ENCODE measurements around the gene UBXN7.
"Not testable (repeated sequence)": the region's sequence is repeated elsewhere in the genome, so short reads cannot be mapped to it uniquely, and the experiment has no call there.

The UBXN7 gene

GRCh38 chr3:196432137-196432879 is at the start of gene UBXN7:
Gene UBXN7, minus strand, starts transcription at chr3:196432427. Its CDS starts 28 bp downstream, at chr3:196432399.
- peak; percentile 93 for DNase-seq

- no peak for DNase-seq
Observed at GRCh38 chr3:196477678-196478077, 45.5 kb upstream of the UBXN7 start.

DNA sequence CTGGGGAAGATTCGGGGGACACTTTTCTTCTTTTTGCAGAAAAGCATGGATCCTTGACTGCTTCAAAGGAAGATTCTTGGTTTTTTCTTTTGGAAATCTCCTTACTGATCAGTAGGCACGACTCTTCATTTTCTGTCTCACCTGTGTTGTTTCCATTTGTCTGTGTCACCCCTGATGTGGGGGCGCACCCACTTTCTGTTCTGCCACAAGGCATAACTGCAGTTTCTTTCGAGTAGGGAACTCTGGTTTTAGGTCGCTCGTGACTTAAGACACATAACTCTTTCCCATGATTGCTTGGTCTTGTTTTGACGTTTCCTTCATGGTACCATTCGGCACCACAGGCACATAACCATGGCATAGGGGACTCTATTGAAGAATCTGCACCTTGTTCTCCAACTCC is 40.1 kb upstream of the UBXN7 start:
- no peak for DNase-seq

- DNase-seq: peak; percentile 55
Observed at GRCh38 chr3:196471551-196471950, 39.3 kb upstream of the UBXN7 start.

- DNase-seq: not testable (repeated sequence)
Observed at GRCh38 chr3:196470182-196470581, 38.0 kb upstream of the UBXN7 start.

DNA sequence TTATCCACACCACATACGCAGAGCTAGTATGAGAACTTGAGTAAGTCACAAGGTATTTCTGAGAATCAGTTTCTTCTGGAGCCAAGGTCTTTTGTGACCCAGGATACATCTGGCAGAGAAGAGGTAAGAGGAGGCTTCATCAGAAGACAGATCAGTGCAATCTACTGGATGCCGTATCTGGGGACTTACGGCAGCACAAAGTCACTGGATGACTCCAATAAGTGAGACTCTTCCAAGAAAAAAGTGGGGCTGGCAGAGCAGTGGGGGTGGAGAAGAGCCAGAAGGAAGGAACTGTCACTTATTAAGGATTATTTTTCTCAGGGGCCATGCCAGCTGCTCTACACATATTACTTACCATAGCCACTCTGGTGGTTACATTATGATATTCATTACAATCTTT is 31.6 kb upstream of the UBXN7 start:
- DNase-seq: no peak

- no peak for DNase-seq
Observed at GRCh38 chr3:196463478-196463756, 31.2 kb upstream of the UBXN7 start.

DNA sequence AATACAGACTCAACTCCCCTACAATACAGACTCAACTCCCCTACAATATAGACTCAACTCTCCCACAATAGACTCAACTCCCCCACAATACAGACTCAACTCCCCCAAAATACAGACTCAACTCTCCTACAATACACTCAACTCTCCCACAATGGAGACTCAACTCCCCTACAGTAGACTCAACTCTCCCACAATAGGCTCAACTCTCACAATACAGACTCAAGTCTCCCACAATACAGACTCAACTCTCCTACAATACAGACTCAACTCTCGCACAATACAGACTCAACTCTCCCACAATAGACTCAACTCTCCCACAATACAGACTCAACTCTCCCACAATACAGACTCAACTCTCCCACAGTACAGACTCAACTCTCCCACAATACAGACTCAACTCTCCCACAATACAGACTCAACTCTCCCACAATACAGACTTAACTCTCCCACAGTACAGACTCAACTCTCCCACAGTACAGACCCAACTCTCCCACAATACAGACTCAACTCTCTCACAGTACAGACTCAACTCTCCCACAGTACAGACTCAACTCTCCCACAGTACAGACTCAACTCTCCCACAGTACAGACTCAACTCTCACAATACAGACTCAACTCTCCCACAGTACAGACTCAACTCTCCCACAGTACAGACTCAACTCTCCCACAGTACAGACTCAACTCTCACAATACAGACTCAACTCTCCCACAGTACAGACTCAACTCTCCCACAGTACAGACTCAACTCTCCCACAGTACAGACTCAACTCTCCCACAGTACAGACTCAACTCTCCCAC is 30.7 kb upstream of the UBXN7 start:
- not testable (repeated sequence) for DNase-seq

GRCh38 chr3:196458063-196458462 is 25.8 kb upstream of the UBXN7 start:
- no peak for DNase-seq

DNA sequence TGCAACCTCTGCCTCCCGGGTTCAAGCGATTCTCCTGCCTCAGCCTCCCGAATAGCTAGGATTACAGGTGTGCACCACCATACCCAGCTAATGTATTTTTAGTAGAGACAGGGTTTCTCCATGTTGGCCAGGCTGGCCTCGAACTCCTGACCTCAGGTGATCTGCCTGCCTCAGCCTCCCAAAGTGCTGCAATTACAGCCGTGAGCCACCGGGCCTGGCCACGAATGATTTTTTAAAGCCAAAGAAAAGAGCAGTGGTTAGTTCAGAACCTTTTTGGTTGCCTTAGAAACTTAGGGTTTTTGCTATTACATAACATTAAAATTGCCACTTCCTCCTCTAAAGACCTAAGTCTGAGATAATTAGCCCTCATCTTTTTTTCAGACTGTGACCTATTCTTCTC is 25.2 kb upstream of the UBXN7 start:
- not testable (repeated sequence) for DNase-seq

GRCh38 chr3:196454935-196455334 is 22.7 kb upstream of the UBXN7 start:
- DNase-seq: peak; percentile 21

- DNase-seq: not testable (repeated sequence)
Observed at GRCh38 chr3:196445391-196445790, 13.2 kb upstream of the UBXN7 start.

GRCh38 chr3:196444500-196444894 is 12.3 kb upstream of the UBXN7 start:
- DNase-seq: no peak

DNA sequence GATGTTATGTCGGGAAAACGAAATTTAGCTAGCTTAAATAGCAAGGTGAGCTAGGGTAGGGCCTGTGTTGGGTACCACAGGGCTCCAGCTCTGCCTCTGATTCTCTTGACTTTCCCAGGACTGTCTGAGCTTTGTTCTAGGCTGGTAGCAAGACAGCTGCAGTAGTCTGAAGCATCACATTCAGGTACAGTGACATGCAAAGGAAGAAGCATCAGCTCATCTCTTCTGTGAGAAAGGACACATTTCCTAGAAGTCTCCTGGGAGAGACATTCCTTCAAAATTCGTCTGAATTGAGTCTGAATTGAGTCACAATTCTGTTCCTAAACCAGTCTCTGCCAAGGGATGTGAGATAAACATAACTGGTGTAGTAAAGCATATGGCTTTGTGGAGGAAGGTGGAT is 8.5 kb upstream of the UBXN7 start:
- DNase-seq: peak; percentile 49

DNA sequence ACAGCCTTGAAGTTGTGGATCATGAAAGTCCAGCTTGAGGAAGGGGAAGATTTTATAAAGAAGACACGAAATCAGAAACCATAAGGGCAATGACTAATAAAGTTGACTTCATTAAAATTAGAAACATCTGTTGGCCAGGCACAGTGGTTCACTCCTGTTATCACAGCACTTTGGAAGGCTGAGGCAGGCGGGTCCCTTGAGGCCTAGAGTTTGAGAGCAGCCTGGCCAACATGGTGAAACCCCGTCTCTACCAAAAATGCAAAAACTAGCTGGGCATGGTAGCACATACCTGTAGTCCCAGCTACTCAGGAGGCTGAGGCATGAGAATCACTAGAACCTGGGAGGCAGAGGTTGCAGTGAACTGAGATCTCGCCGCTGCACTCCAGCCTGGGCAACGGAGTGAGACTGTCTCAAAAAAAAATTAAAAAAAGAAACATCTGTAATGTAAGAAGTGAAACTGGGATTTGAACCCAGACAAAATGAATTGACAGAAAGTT is 7.9 kb upstream of the UBXN7 start:
- DNase-seq: peak; percentile 88

GRCh38 chr3:196431181-196432136 is 768 bp downstream of the UBXN7 start:
- peak; percentile 61 for DNase-seq

DNA sequence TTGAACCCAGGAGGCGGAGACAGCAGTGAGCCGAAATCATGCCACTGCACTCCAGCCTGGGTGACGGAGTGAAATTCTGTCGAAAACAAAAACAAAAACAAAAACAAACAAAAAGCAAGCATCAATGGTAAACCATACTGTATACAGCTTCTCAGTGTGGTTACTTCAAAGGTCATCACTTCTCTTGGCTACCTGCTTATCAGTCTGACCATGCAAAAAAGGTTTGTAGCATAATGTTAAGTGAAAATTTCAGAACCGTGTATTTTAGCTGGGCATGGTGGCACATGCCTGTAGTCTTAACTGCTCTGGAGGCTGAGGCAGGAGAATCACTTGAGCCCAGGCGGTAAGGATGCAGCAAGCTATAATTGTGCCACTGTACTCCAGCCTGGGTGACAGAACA is 4.2 kb downstream of the UBXN7 start:
- no peak for DNase-seq

GRCh38 chr3:196424421-196424820 is 7.8 kb downstream of the UBXN7 start:
- DNase-seq: not testable (repeated sequence)

DNA sequence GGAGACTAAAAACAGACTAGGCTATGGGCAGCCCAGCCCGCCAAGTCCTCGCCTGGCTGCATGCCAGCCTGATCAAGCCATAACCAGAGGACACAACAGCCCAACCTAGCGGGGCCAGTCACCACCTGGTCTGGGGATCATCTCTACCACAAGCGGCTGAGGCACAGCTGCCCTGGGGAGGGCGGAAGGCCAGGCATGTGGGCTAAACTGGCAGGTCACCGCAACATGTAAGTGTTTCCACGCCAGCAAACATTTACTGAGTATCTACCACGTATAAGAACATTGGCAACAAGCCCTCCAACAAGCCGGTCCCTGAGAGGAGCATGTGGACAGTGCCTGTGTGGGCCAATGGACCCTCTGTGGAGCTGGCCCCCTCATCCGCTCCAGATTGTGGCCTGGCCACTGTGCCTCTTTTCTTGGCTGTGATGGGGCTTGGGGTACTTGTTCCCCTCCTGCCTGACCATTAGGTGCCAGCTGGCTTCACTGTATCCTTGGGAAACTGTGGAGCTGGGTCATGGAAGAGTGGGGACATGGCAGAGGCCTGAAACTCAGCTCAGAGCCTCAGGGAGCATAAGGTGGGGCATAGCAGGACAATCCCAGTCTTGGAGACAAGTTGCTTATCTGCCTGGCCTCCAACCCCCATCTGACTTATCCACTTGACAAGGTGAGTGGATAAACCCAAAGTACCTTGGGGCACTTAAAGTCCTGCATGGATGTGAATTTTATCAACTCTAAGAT is 9.0 kb downstream of the UBXN7 start:
- no peak for DNase-seq

DNA sequence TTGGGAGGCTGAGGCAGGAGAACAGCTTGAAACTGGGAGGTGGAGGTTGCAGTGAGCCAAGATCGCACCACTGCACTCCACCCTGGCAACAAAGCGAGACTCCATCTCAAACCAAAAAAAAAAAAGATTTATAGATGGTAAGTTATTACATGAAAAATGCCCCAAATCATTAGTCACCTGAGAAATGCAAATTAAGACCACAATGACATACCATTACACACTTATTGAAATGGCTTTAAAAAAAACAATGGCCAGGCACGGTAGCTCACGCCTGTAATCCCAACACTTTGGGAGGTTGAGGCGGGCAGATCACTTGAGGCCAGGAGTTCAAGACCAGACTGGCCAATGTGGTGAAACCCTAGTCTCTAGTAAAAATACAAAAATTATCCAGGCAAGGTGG is 10.6 kb downstream of the UBXN7 start:
- DNase-seq: not testable (repeated sequence)

- DNase-seq: no peak
Observed at GRCh38 chr3:196419386-196419785, 12.8 kb downstream of the UBXN7 start.

- no peak for DNase-seq
Observed at GRCh38 chr3:196418601-196419000, 13.6 kb downstream of the UBXN7 start.
